IPS DF 6.9 (cell line): ENCODE data around the gene SUZ12.
"Not testable (repeated sequence)": the region's sequence is repeated elsewhere in the genome, so short reads cannot be mapped to it uniquely, and the experiment has no call there.

Experiments used
- DNase-seq: peaks from one replicate; pipeline ENCODE4 v3.0.0-alpha.2; 2013; ENCODE audit warnings: low read depth, low spot score
- H3K27ac ChIP-seq: one replicate; pipeline ENCODE4 v1.5.1; 2013; ENCODE audit warnings: low read length, control low read depth
- H3K27me3 ChIP-seq: 2 replicates; pipeline ENCODE4 v1.6.1; 2013; ENCODE audit warnings: mild to moderate bottlenecking, low read length; ENCODE audit not compliant: control insufficient read depth, insufficient read depth
- H3K36me3 ChIP-seq: 2 replicates; pipeline ENCODE4 v1.6.1; 2013; ENCODE audit warnings: low read length; ENCODE audit not compliant: control insufficient read depth, insufficient read depth
- H3K4me1 ChIP-seq: 2 replicates; pipeline ENCODE4 v1.6.1; 2013; ENCODE audit warnings: low read length; ENCODE audit not compliant: control insufficient read depth, insufficient read depth
- H3K4me3 ChIP-seq: 2 replicates; pipeline ENCODE4 v1.5.1; 2013; ENCODE audit warnings: mild to moderate bottlenecking, low read length
- H3K9me3 ChIP-seq: 2 replicates; pipeline ENCODE4 v1.6.1; 2013; ENCODE audit warnings: low read length, inconsistent platforms; ENCODE audit not compliant: control insufficient read depth, insufficient read depth
- WGBS: extraction: QIAGEN DNeasy Blood & Tissue Kit; methylation state at CpG from one replicate; pipeline ENCODE4 v1.1.7; 2013; ENCODE audit warnings: mixed read lengths, missing lambda C conversion rate; ENCODE audit not compliant: insufficient read length, insufficient coverage; 5-methylcytosine and 5-hydroxymethylcytosine counted together

Gene SUZ12

GRCh38 chr17:32040246-32040645, 103.4 kb downstream of the SUZ12 start:
- not testable (repeated sequence) for H3K27ac ChIP-seq, H3K27me3 ChIP-seq, H3K4me1 ChIP-seq, H3K4me3 ChIP-seq, DNase-seq, H3K9me3 ChIP-seq, H3K36me3 ChIP-seq
- WGBS: no CpG with 5 or more reads among the region's 17 CpGs

- not testable (repeated sequence) for H3K27ac ChIP-seq, H3K27me3 ChIP-seq, H3K4me1 ChIP-seq, H3K9me3 ChIP-seq, H3K36me3 ChIP-seq, DNase-seq, H3K4me3 ChIP-seq
- no CpG with 5 or more reads among the region's 19 CpGs for WGBS
Observed at GRCh38 chr17:32041306-32041875, 104.6 kb downstream of the SUZ12 start.

- not testable (repeated sequence) for H3K9me3 ChIP-seq, H3K27me3 ChIP-seq, H3K4me1 ChIP-seq, H3K27ac ChIP-seq, H3K4me3 ChIP-seq, H3K36me3 ChIP-seq, DNase-seq
- WGBS: no CpG with 5 or more reads among the region's 11 CpGs
Observed at GRCh38 chr17:32042266-32042665, 105.5 kb downstream of the SUZ12 start.

GRCh38 chr17:32045611-32046010, 108.8 kb downstream of the SUZ12 start:
- not testable (repeated sequence) for H3K9me3 ChIP-seq, DNase-seq, H3K27ac ChIP-seq, H3K4me3 ChIP-seq, H3K4me1 ChIP-seq, H3K27me3 ChIP-seq, H3K36me3 ChIP-seq
- WGBS: no CpG with 5 or more reads among the region's 3 CpGs

GRCh38 chr17:32047663-32048062, 110.9 kb downstream of the SUZ12 start:
- H3K4me1 ChIP-seq, H3K4me3 ChIP-seq, DNase-seq, H3K36me3 ChIP-seq, H3K9me3 ChIP-seq, H3K27me3 ChIP-seq, H3K27ac ChIP-seq: not testable (repeated sequence)
- WGBS: no CpG with 5 or more reads among the region's 6 CpGs
